ENCODE data around the gene TIMM29. TPM values are rescaled to one million over a fixed set of nuclear protein-coding genes. Genes with fewer than 3 reads are reported as not detected.

TIMM29 gene
- polyA plus RNA-seq, 3 donors = 5.2 to 18.7 (median 14.1) TPM

DNA sequence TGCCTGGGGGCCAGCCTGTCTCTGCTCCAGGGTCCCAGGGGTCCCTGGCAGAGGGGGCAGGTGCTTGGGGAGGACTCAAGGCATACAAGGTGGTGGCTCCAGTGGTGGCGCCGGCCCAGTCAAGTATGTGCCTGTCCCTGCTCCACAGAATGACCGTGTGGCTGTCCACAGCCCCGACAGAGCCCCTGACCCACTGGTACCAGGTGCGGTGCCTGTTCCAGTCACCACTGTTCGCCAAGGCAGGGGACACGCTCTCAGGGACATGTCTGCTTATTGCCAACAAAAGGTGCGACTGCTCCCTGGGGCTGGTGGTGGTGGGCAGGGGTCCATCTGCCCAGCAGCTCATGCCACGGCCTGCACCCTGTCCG lies 8.3 kb upstream of the TIMM29 start:
- DNase-seq = peak in 1 of 3 donors; percentile 4
- Histone ChIP-seq H3K9me3 (replicated peaks in 1 of 2; ENCODE audit: control insufficient read depth in 1 of 2, insufficient read depth in 1 of 2, low read length in 2 of 2) (no peaks in the 10 kb centered on the region), H3K4me3 (replicated peaks in 1 of 3; ENCODE audit: low read depth in 2 of 3, low read length in 3 of 3) (no peak overlapping the region), H3K4me2 (replicated peaks; ENCODE audit: extremely low read depth, low read length, poor library complexity, severe bottlenecking) (no peak overlapping the region), H3K79me2 (ENCODE audit: insufficient read depth, low read length) (no peaks in the 10 kb centered on the region), H3K27me3 (ENCODE audit: control insufficient read depth in 2 of 2, insufficient read depth in 2 of 2, low read length in 2 of 2) (no peaks in the 10 kb centered on the region), H2AFZ (ENCODE audit: insufficient read depth, low read depth, low read length, poor library complexity, severe bottlenecking) (no peak overlapping the region), H3K4me1 (ENCODE audit: control insufficient read depth in 1 of 2, insufficient read depth in 2 of 2, low read length in 2 of 2) (no peaks in the 10 kb centered on the region), H3K36me3 (replicated peaks in 1 of 2; ENCODE audit: control insufficient read depth in 1 of 2, insufficient read depth in 2 of 2, low read length in 2 of 2) (peaks cover 55 to 82% of the 10 kb centered on the region in 2 donors), H3K9ac (ENCODE audit: insufficient read depth, low read length, poor library complexity, severe bottlenecking) (no peak overlapping the region), H4K20me1 (ENCODE audit: insufficient read depth, low read length) (no peaks in the 10 kb centered on the region), H3K27ac (ENCODE audit: low read depth in 1 of 2, low read length in 2 of 2) (no peak overlapping the region)
- H3K36me3 Mint-ChIP-seq = peaks cover 49 to 75% of the 10 kb centered on the region in 2 donors
- H3K27ac Mint-ChIP-seq = no peak overlapping the region
- no peaks in the 10 kb centered on the region for H3K9me3 Mint-ChIP-seq
- intact Hi-C loops (cut with micrococcal nuclease) = loop anchor here in 1 of 2 donors (10.0 kb wide), 1 partner anchor 45 kb away; the partner anchor contains the start of gene CARM1
- no peaks in the 10 kb centered on the region for H3K4me1 Mint-ChIP-seq
- peaks cover 0 to 1% (median 0%) of the 10 kb centered on the region in 3 donors for H3K27me3 Mint-ChIP-seq (ENCODE audit: low read depth in 3 of 3)
- WGBS (ENCODE audit: insufficient coverage) = 92% methylated on average over 9 of the region's 10 CpGs
- no peak for TF ChIP-seq CTCF (IDR thresholded peaks at IDR 0.05)
- no peak overlapping the region for H3K4me3 Mint-ChIP-seq

GRCh38 chr19:10920781-10921180 lies 7.8 kb upstream of the TIMM29 start:
- intact Hi-C loops (cut with micrococcal nuclease) = loop anchor here in 1 of 2 donors (10.0 kb wide), 1 partner anchor 46 kb away; the partner anchor contains the start of gene CARM1
- no peaks in the 10 kb centered on the region for H3K9me3 Mint-ChIP-seq
- H3K4me1 Mint-ChIP-seq = no peaks in the 10 kb centered on the region
- no peak for DNase-seq
- H3K36me3 ChIP-seq (replicated peaks in 1 of 2; ENCODE audit: control insufficient read depth in 1 of 2, insufficient read depth in 2 of 2, low read length in 2 of 2) = peaks cover 55 to 80% of the 10 kb centered on the region in 2 donors
- peak overlapping the region in 1 of 7 donors; percentile 43 for H3K27ac Mint-ChIP-seq
- no peak overlapping the region for H3K4me2 ChIP-seq (replicated peaks; ENCODE audit: extremely low read depth, low read length, poor library complexity, severe bottlenecking)
- H4K20me1 ChIP-seq (ENCODE audit: insufficient read depth, low read length) = no peaks in the 10 kb centered on the region
- no peak overlapping the region for H3K9ac ChIP-seq (ENCODE audit: insufficient read depth, low read length, poor library complexity, severe bottlenecking)
- no peak for TF ChIP-seq CTCF (IDR thresholded peaks at IDR 0.05)
- no peaks in the 10 kb centered on the region for H3K79me2 ChIP-seq (ENCODE audit: insufficient read depth, low read length)
- 91% methylated on average over 16 of the region's 16 CpGs for whole genome bisulfite sequencing (ENCODE audit: insufficient coverage)
- H3K27me3 Mint-ChIP-seq (ENCODE audit: low read depth in 3 of 3) = peaks cover 0 to 1% (median 0%) of the 10 kb centered on the region in 3 donors
- H3K4me3 ChIP-seq (replicated peaks in 1 of 3; ENCODE audit: low read depth in 2 of 3, low read length in 3 of 3) = no peak overlapping the region
- no peak overlapping the region for H3K4me3 Mint-ChIP-seq
- H2AFZ ChIP-seq (ENCODE audit: insufficient read depth, low read depth, low read length, poor library complexity, severe bottlenecking) = no peak overlapping the region
- no peaks in the 10 kb centered on the region for H3K9me3 ChIP-seq (replicated peaks in 1 of 2; ENCODE audit: control insufficient read depth in 1 of 2, insufficient read depth in 1 of 2, low read length in 2 of 2)
- H3K4me1 ChIP-seq (ENCODE audit: control insufficient read depth in 1 of 2, insufficient read depth in 2 of 2, low read length in 2 of 2) = no peaks in the 10 kb centered on the region
- H3K27me3 ChIP-seq (ENCODE audit: control insufficient read depth in 2 of 2, insufficient read depth in 2 of 2, low read length in 2 of 2) = no peaks in the 10 kb centered on the region
- H3K27ac ChIP-seq (ENCODE audit: low read depth in 1 of 2, low read length in 2 of 2) = no peak overlapping the region
- H3K36me3 Mint-ChIP-seq = peaks cover 52 to 75% of the 10 kb centered on the region in 2 donors

Data from CD14-positive monocyte (primary cell).